Stimulated activated memory B cell treated with anti-CD40 and anti-IgM and Interleukin-4, amounts not matched to agents 10 μg/mL and 1 μg/mL and 100 μg/mL, for 72 hours (primary cell): ENCODE data around the gene OTOF.

Experiments used
- ATAC-seq: fragments of 150-1000 bp; cut with Tn5 transposase; 2 replicates; pipeline ENCODE4 v1.10.0; 2021
- H3K27ac Mint-ChIP-seq: one replicate; pipeline ENCODE4 v1.8.0; 2022; ENCODE audit warnings: mild to moderate bottlenecking, mixed read lengths
- H3K27me3 Mint-ChIP-seq: one replicate; pipeline ENCODE4 v1.8.0; 2022; ENCODE audit warnings: mixed read lengths
- H3K36me3 Mint-ChIP-seq: one replicate; pipeline ENCODE4 v1.8.0; 2022; ENCODE audit warnings: mixed read lengths
- H3K4me1 Mint-ChIP-seq: one replicate; pipeline ENCODE4 v1.8.0; 2022; ENCODE audit warnings: mixed read lengths
- H3K4me3 Mint-ChIP-seq: one replicate; pipeline ENCODE4 v1.8.0; 2022; ENCODE audit warnings: mild to moderate bottlenecking, moderate library complexity, mixed read lengths
- H3K9me3 Mint-ChIP-seq: one replicate; pipeline ENCODE4 v1.8.0; 2022; ENCODE audit warnings: mixed read lengths

The OTOF gene

DNA sequence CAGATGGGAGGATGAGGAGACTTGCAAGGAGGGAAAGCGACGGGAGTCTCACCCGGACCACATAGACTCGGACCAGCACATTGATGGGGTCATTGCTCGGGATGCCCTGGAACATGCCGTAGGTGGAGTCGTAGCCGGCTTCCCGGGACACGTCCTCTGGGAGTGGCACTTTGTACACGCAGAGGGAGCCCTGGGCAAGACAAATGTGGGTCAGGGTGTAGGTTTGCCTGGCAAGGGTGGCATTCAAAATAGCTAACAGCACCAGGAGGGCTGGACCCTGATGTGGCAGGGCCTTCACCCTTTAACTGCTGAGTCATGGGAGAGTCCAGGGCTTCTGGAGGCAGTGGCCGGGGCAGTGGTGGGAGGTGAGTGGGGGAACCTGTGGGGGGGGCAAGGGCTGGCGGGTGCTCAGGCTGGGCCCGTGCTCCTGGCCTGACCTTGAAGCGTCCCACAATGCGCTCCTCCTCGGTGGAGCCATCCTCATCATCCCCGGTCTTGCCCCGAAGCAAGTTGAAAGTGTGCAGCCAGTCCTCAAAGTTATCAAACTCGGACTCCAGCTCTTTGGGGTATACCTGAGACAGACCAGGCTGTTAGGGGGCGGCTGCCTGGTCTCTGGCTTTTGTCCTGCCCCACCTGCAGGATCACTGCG lies 11.1 kb downstream of the OTOF start:
- Mint-ChIP-seq H3K9me3 (peaks cover 11% of the 10 kb centered on the region), H3K36me3 (peaks cover 8% of the 10 kb centered on the region), H3K27ac (no peak overlapping the region), H3K4me1 (no peaks in the 10 kb centered on the region), H3K27me3 (peaks cover 14% of the 10 kb centered on the region), H3K4me3 (no peak overlapping the region)
- no peak for ATAC-seq

- no peak overlapping the region for H3K4me3 Mint-ChIP-seq
- H3K27me3 Mint-ChIP-seq, result peaks cover 14% of the 10 kb centered on the region
- no peaks in the 10 kb centered on the region for H3K4me1 Mint-ChIP-seq
- H3K9me3 Mint-ChIP-seq, result peaks cover 11% of the 10 kb centered on the region
- no peak overlapping the region for H3K27ac Mint-ChIP-seq
- no peak for ATAC-seq
- H3K36me3 Mint-ChIP-seq, result peaks cover 8% of the 10 kb centered on the region
Measured at GRCh38 chr2:26465981-26466471, 11.9 kb downstream of the OTOF start.

DNA sequence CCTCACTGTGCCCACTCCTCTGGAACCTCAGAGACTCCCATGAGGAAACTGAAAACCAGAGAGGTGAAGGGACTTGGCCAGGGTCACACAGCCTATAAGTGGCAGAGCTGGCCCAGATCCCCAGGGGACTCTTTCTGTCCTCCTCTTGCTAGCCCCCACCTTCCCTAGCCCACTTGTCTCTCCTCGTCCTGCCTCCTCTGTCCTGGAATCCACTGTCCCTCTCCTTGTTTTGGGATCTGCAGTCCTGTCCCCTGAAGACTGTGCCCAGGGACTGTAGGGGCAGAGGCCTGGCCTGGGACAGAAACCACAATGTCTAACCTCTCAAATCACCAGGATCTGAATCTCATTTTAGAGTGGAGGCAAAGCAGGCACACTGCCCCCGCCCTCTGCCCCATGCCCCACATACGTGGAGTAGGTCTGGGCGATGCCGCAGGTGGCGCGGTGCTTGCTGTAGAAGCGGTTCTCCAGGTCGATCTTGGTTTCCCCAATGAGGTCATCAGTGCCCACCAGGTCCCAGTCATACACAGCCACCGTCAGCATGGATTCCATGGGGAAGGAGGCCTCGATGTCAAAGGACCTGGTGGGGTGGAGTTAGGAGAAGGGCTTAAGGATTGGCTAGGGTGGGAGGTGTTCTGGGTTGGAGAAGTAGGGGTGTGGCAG lies 12.5 kb downstream of the OTOF start:
- peaks cover 8% of the 10 kb centered on the region for H3K27me3 Mint-ChIP-seq
- no peaks in the 10 kb centered on the region for H3K4me1 Mint-ChIP-seq
- no peak overlapping the region for H3K27ac Mint-ChIP-seq
- peaks cover 11% of the 10 kb centered on the region for H3K9me3 Mint-ChIP-seq
- peaks cover 8% of the 10 kb centered on the region for H3K36me3 Mint-ChIP-seq
- H3K4me3 Mint-ChIP-seq, result no peak overlapping the region
- no peak for ATAC-seq

- no peak for ATAC-seq
- Mint-ChIP-seq H3K27me3 (peaks cover under 1% of the 10 kb centered on the region), H3K4me1 (no peaks in the 10 kb centered on the region)
Measured at GRCh38 chr2:26464390-26465265, 13.3 kb downstream of the OTOF start.

DNA sequence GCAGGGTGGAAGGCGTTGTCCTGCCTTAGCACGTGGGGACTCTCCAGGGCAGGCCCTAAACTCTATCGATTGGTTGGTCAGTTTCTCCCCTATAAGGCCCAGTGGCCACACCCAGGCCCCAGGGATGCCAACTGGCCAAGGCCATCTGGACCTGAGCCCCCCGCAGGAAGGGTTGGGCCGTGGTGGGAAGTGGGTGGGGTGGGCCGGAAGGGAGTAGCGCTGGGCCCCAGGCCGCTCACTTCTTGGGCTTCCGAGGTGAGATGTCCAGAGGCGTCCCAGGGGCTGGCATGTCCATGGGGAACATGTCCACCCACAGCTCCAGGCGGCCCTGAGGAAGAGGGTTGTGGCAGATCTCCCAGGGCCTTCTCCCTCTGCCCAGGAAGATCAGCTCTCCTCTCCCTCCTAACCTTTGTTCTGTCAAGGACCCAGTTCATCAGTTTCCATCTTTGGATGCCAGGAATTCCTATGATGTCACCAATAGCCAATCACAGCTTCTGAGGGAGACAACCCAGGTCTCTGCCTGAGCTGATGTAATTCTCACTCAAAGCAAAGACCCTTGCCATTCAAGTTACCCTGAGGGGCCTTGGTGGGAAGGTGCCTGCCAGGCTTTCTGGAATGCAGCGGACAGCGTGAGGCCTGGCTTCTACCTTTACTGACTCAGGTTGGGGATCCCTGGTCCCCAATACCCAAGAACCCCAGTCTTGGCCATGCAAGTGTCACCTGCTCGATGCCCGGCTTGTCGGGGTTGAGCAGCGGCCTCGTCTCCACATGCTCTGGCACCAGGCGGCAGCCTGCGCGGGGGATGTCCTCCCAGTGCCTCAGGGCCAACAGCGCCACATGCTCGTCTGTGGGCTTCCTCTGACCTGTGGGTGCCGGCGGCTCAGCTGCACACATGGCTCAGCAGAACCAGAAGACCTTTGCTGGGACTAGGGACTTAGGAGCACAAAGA lies 14.4 kb downstream of the OTOF start:
- H3K4me3 Mint-ChIP-seq, result no peak overlapping the region
- H3K27ac Mint-ChIP-seq, result no peak overlapping the region
- ATAC-seq, result no peak
- peaks cover 2% of the 10 kb centered on the region for H3K9me3 Mint-ChIP-seq
- no peaks in the 10 kb centered on the region for H3K36me3 Mint-ChIP-seq
- no peaks in the 10 kb centered on the region for H3K27me3 Mint-ChIP-seq
- H3K4me1 Mint-ChIP-seq, result no peaks in the 10 kb centered on the region

More at GRCh38 chr2:26464390-26465265, 13.3 kb downstream of the OTOF start:
- Mint-ChIP-seq H3K4me3 (no peak overlapping the region), H3K9me3 (peaks cover 5% of the 10 kb centered on the region), H3K27ac (no peak overlapping the region), H3K36me3 (peaks cover under 1% of the 10 kb centered on the region)

- Mint-ChIP-seq H3K27me3 (no peaks in the 10 kb centered on the region), H3K27ac (no peak overlapping the region), H3K9me3 (no peaks in the 10 kb centered on the region), H3K36me3 (no peaks in the 10 kb centered on the region), H3K4me3 (no peak overlapping the region), H3K4me1 (no peaks in the 10 kb centered on the region)
- ATAC-seq, result no peak
Measured at GRCh38 chr2:26462511-26463243, 15.2 kb downstream of the OTOF start.

- H3K4me3 Mint-ChIP-seq, result no peak overlapping the region
- no peaks in the 10 kb centered on the region for H3K9me3 Mint-ChIP-seq
- H3K27me3 Mint-ChIP-seq, result no peaks in the 10 kb centered on the region
- H3K36me3 Mint-ChIP-seq, result no peaks in the 10 kb centered on the region
- H3K27ac Mint-ChIP-seq, result no peak overlapping the region
- no peak for ATAC-seq
- no peaks in the 10 kb centered on the region for H3K4me1 Mint-ChIP-seq
Measured at GRCh38 chr2:26462100-26462499, 15.8 kb downstream of the OTOF start.

DNA sequence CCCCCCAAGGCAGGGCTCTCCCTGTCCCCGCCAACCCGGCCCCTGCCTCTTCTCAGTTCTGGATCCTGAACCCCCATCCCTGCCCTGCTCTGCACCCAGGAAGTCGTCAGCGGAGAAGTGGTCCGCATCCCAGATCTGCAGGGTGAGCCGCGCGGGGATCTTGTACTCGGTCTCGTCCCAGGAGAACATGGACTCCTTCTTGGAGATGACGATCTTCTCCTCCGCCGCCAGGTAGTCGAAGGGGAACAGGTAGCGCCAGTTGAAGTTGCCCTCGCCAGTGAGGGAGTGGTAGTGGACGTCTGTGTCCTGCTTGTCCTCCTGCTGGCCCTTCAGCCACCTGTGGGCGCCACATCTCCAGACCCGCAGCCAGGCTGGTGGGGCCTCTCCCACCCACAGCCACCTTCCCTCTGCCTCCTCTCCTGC lies 16.3 kb downstream of the OTOF start:
- no peak overlapping the region for H3K27ac Mint-ChIP-seq
- no peaks in the 10 kb centered on the region for H3K27me3 Mint-ChIP-seq
- no peaks in the 10 kb centered on the region for H3K9me3 Mint-ChIP-seq

GRCh38 chr2:26460613-26461031 lies 17.3 kb downstream of the OTOF start:
- Mint-ChIP-seq H3K27ac (no peak overlapping the region), H3K4me1 (no peaks in the 10 kb centered on the region), H3K27me3 (no peaks in the 10 kb centered on the region), H3K4me3 (no peak overlapping the region), H3K36me3 (no peaks in the 10 kb centered on the region), H3K9me3 (no peaks in the 10 kb centered on the region)
- ATAC-seq, result no peak

More for the DNA sequence above, 16.3 kb downstream of the OTOF start:
- Mint-ChIP-seq H3K36me3 (no peaks in the 10 kb centered on the region), H3K4me1 (no peaks in the 10 kb centered on the region), H3K4me3 (no peak overlapping the region)
- no peak for ATAC-seq

GRCh38 chr2:26459991-26460612 lies 17.8 kb downstream of the OTOF start:
- H3K36me3 Mint-ChIP-seq, result no peaks in the 10 kb centered on the region
- H3K4me3 Mint-ChIP-seq, result no peak overlapping the region
- H3K27ac Mint-ChIP-seq, result no peak overlapping the region
- no peaks in the 10 kb centered on the region for H3K9me3 Mint-ChIP-seq
- H3K4me1 Mint-ChIP-seq, result no peaks in the 10 kb centered on the region
- no peak for ATAC-seq
- no peaks in the 10 kb centered on the region for H3K27me3 Mint-ChIP-seq

- no peaks in the 10 kb centered on the region for H3K9me3 Mint-ChIP-seq
- H3K27me3 Mint-ChIP-seq, result peaks cover 10% of the 10 kb centered on the region
- no peak overlapping the region for H3K4me3 Mint-ChIP-seq
- H3K4me1 Mint-ChIP-seq, result no peaks in the 10 kb centered on the region
- H3K36me3 Mint-ChIP-seq, result no peaks in the 10 kb centered on the region
- H3K27ac Mint-ChIP-seq, result no peak overlapping the region
- ATAC-seq, result no peak
Measured at GRCh38 chr2:26458365-26459042, 19.4 kb downstream of the OTOF start.

- Mint-ChIP-seq H3K36me3 (no peaks in the 10 kb centered on the region), H3K4me1 (no peaks in the 10 kb centered on the region), H3K9me3 (no peaks in the 10 kb centered on the region), H3K27me3 (peaks cover 10% of the 10 kb centered on the region), H3K4me3 (no peak overlapping the region), H3K27ac (no peak overlapping the region)
- ATAC-seq, result no peak
Measured at GRCh38 chr2:26457695-26458364, 20.1 kb downstream of the OTOF start.

DNA sequence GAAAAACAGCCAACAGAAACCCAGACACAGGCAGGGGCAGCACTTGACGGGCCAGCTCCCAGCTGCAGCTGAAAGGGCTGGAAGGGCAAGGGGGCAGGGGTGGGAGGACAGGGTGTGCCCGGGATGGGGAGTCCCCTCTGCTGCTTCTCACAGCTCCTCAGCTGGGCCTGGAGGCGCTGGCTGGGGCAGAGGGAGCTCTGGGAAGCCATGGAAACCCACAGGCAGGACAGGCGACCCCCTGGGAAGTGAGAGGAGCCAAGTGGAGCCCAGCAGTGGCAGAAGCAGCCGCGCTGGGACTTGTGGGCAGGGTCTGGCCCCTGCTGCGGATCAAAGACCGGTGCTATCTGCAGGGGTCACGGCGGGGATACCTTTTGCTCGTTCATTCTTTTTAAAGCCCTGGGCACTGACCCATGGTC lies 20.7 kb downstream of the OTOF start:
- ATAC-seq, result no peak
- Mint-ChIP-seq H3K27ac (no peak overlapping the region), H3K4me3 (no peak overlapping the region), H3K36me3 (no peaks in the 10 kb centered on the region), H3K27me3 (peaks cover 10% of the 10 kb centered on the region), H3K4me1 (no peaks in the 10 kb centered on the region), H3K9me3 (no peaks in the 10 kb centered on the region)
